Activated CD4-positive, alpha-beta T cell treated with anti-CD3 and anti-CD28 coated beads, Interleukin-10, Interleukin-2, amounts not matched to agents 100 ng/mL and 50 ng/mL, durations not matched to agents 16 hours and 8 hours (primary cell): ENCODE measurements around the gene LMBR1.
"Not testable (repeated sequence)": the region's sequence is repeated elsewhere in the genome, so short reads cannot be mapped to it uniquely, and the experiment has no call there.

Experiments used
- DNase-seq: peaks from one replicate; pipeline ENCODE4 v3.0.0-alpha.2; 2020

LMBR1 gene

DNA sequence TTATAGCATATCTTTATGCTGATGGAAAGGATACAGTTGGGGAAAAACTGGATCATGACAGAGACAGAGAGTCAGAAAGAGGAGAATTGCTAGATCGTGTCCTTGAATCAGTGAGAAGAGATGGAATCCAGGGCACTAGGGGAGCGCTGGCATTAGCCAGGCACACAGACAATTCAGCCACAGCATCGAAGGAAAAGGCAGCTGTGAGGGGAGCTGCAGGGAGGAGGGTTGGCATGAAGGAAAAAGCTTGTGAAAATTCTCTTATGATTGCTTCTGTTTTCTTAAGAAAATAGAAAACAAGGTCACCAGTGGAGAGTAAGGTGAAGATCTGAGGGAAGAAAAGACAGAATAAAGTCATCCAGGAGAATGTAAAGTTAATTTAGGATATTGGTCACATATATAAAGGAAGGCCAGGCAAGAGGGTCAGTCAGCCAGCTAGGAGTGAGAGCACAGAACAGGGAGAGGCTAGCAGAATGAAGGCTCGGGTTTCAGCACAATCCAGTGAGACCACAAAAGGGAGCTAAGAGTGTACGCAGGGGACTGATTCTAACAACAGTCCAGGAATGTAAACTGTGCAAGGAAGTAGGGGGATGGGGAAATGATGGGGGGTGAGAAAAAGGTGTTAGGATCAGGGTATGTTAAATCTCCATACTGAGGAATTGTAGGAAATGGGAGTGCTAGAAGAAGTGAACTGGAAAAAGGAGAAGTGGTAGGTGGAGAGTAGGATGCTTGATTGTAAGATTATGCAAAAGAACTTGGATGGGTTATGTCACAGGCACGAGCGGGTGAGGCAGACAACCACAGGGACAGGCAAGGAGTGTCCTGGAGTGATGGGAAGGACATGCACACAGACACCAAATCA, 140.4 kb downstream of the LMBR1 start:
- DNase-seq, result no peak

DNA sequence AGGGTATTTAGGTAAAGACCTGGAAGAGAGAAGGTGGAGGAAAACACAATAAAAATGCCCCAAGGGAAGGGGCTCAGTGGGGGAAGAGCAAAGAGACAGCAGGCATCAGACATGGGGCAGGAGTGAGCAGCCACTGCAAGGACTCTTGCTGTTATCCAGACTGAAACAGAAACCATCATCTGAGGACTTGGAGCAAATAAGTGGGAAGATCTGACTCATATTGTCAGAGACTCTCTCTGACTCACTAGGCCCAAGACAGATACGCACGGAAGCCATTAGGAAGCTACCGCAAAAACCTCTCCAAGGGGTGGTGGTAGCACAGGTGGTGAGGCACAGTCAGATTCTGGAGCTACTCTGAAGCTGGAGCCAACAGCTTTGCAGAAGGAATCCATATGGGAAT, 141.7 kb downstream of the LMBR1 start:
- peak; percentile 92 for DNase-seq

DNA sequence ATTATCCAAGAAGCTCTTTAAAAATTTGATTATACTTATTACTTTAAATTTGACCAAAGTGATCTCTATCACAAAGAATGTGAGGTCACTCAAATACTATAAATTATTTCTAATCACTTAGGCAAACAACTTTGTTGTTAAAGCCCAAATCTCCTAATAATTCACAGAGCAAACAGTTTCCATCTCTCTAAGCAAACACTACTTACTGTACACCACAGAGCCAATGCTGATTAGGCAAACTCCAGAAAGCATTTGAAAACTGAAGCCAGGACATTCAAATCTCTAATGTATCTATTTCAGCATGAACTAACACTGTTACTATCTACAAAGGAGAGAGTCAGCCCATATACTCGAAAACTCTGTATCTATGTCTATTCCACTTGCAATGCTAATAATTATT, 145.3 kb downstream of the LMBR1 start:
- no peak for DNase-seq

DNA sequence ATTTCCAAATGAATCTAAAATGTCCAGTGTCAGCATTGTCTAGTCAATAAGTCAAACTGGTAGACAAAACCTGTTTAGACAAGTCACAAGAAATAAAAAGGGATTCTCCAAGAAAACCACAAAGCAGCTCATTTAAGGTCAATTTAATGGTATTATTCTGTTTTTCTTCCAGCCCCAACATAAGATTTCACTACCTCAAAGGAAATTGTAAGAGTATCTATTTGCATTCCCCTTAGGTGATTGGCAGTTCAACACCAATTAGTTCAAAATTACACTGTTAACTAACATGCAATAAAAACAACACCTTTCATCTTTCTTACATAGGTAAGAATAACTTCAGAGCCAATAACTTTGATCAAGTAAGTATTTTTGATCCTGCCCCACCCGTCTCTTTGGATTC, 146.1 kb downstream of the LMBR1 start:
- DNase-seq, result no peak

DNA sequence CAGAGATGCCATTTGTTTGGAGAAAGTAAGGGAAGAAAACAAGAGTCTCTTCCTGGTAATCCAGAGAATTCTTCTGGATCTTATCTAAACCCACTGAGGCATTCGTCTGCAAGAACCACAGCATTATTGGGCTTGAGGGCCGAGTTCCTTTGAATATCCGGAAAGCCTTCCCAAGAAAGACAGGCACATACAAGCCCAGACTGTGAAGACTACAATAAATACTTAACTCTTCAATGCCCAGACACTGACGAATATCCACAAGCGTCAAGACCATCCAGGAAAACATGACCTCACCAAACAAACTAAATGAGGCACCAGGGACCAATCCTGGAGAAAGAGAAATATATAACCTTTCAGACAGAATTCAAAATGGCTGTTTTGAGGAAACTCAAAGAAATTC, 153.4 kb downstream of the LMBR1 start:
- DNase-seq, result no peak

DNA sequence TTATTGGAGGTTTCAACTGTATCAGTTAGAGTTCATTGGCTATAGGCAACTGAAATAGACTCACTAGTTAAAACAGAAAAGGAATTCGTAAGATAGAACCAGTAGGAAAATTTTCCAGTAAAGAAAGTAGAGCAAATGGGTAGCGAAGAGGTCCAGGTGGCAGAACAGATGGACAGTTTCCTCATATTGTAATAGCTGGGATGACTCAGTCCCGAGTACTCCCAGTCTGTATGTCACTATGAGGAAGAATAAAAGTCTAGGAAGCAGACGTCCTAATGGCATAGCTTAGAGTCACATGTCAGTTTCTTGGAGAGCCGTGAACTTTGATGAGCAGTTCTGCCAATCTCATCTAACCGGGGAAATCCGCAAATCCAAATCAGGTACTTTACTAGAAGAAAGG, 157.1 kb downstream of the LMBR1 start:
- no peak for DNase-seq

DNA sequence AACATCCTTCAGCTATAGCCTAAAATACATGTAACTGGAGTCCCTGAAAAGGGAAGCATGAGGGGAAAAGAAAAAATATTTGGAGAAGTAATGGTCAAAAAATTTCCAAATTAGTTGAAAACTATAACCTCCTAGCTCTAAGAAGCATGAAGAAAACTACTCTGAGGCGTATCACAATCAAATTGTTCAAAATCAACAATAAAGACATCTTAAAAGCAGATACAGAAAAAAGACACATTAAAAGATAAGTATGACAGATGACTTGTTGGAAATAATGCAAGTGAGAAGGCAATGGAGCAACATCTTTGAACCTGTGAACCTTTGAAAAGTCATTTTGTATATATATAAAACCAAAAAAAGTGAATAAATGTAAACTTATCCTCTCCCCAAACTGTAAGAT, 159.3 kb downstream of the LMBR1 start:
- no peak for DNase-seq

DNA sequence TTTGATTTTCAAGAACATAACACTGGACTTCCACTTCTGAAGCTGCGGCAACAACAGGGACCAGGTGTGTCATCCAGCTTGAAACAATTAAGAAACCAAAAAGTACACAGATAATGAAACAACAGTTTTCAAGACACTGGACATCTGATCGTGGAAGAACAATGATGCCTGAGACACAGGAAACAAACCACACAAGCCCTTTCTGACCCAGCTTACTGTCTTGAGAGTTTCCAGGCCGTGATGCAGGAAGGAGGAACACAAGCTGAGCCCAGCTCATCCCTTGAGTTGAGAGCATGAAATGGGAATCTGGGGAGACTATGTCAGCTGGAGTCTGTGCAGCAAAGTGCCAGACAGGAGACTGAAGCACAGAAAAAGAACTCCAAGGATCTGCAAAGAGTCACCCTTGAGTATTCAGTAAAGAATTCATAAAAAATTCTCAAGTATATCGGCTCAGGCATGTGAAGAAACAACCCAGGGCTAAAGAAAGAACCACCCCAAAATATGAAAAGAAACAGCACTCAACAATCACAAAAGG, 160.8 kb downstream of the LMBR1 start:
- no peak for DNase-seq

DNA sequence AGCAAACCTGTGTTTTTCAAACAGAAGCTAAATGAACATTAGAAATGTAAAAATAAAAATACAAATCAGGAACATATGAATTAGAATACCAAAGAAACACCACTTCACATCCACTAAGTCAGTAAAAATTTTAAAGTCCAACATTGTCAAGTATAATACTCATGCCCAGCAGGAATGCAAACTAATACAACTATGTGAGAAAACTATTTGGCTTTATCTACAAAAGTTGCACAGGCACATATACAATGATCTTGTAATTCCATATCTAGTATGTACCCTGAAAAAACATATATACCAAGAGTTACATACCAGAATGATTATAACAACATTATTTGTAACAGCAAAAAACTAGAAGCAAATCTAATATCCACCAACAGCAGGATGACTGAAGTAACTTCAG, 161.3 kb downstream of the LMBR1 start:
- DNase-seq, result no peak

DNA sequence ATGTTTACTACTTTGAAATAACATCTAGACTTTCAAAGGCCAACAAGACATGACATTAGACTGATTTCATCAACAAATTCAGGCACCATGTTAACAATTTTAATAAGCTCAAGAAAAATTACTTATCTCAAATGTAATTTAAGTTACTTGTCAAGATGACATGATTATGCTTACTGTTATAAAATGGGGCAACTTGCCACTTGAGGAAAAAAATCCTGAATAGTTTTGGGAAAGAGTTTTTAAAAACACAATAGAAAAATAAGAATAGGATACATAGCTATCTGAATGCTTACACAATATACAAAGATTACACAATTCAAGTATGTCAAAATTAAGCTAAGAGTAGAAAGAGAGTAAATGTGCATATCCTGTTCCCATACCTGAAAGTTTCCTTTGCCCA, 167.0 kb downstream of the LMBR1 start:
- no peak for DNase-seq

DNA sequence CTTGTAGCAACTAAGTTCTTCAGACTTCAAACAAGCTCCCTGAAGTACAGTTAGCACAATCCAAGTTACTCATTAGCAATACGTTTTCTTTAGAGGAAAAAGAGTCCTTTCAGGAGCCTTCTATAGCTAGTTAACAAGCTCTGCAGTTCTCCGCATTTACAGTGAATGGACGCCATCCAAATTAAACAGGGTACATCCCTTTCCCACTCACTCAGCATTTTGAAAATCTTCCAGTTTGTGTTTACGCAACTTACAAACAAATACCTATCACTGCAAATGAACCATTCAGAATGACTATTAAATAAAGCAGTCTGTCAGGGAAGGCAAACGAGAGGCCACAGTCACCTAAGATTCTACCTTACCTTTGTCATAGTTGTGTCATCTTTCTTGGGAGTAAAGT, 167.9 kb downstream of the LMBR1 start:
- no peak for DNase-seq

DNA sequence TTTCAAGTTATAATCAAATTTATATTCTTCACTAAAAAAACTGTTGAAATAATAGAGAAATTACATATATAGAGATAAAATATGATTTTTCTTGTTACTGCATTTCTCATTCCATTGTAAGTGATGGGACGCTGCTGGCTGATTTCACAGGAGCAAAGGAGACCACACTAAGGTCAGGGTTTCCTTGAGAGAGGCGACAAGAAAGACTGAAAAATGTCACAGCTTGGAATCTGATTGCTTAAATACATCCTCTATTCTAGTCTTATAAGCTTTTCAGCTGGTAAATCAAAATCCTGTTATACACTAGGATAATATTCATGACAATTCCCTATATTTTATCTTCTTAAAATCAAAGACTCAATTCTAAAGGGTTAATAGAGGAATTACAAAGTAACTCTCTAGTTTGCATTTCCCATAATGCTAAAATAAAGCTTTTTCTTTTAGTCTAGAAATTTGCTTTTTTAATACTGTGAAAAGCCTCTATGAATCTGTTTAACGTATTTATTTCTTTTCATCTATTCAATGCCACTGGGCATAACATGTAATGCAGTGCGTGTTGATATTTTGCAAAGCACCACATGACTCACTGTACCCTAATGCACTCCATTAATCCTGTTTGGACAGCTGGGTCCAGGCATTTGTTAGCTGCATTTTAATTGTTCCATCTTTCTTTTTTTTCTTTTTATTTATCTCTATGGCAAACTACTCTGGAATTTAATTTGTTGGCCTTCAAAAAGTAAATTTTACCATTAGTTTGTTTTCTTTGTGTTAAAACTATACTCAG, 170.7 kb downstream of the LMBR1 start:
- no peak for DNase-seq

DNA sequence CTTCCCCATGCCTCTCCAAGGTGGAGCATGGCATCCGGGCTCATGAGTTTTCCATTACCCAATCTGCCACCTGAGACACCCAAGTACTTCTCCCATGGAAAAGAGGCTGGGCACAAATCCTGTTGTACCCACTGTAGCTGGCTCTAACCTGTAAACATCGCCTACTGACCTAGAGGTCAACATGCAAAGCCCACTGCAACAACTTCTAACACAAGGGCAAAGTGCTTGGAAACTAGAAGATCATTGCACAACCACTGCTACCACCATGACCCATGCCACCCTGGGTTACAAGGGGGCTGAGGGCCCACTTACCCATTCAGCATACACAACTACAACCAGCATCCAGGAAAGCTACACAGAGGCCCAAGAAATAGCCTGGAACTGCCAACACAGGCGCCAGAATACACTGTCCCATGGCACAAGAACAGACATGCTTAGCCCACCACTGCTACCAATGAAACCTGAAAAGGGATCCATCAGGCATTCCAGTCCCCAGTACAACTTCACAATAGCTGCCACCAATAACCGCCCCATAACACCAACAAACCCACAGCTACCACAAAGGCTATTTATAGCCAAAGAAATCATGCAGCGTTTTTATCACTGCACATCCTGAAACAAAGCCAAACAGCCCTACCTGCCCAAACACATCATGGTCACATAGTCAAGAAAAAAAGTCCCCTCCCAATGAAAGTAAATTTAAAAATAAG, 189.1 kb downstream of the LMBR1 start:
- peak; percentile 9 for DNase-seq

DNA sequence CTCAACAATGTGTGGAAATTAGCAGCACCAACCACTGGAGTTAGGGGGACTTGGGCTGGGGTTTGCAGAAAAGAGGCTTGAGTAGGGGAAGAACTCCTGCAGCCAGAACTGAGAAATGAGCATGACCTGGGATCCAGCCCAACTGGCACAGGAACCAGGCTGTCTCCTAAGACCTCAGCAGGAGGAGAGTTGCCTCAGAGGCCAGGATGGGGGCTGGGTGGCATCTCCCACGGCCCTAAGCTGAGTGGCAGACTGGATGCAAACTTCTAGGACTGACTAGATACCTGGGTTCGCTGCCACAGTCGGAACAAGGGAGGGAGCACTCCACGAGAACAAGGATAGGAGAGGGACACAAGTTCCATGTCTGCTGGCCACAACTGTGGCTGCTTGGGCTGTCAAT, 189.8 kb downstream of the LMBR1 start:
- no peak for DNase-seq

DNA sequence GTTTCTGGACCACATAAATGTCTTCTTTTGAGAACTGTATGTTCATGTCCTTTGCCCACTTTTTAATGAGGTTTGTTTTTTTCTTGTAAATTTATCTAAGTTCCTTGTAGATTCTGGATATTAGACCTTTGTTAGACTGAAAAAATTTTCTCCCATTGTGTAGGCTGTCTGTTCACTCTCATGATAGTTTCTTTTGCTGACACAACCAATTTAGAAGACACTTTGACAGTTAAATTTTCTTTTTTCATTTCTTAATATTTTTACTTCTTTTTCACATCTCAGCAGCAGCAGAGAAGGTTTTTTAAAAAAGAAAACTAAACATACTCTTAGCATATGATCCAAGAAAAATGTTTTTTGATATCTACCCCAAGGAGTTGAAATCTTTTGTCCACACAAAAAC, 190.6 kb downstream of the LMBR1 start:
- no peak for DNase-seq

DNA sequence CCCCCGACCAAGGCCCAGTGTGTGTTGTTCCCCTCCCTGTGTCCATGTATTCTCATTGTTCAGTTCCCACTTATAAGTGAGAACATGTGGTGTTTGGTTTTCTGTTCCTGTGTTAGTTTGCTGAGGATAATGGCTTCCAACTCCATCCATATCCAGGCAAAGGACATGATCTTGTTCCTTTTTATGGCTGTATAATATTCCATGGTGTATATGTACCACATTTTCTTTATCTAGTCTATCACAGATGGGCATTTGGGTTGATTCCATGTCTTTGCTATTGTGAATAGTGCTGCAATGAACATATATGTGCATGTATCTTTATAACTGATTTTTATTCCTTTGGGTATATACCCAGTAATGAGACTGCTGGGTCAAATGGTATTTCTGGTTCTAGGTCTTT, 191.2 kb downstream of the LMBR1 start:
- DNase-seq, result not testable (repeated sequence)

DNA sequence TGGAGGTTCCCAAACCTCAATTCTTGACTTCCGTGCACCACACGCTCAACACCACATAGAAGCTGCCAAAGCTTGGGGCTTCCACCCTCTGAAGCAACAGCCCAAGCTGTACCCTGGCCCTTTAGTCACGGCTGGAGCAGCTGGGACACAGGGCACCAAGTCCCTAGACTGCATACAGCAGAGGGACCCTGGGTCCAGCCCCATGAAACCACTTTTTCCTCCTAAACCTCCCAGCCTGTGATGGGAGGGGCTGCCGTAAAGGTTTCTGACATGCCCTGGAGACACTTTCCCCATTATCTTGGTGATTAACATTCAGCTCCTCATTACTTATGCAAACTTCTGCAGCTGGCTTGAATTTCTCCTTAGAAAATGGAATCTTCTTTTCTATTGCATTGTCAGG, 194.5 kb downstream of the LMBR1 start:
- not testable (repeated sequence) for DNase-seq

DNA sequence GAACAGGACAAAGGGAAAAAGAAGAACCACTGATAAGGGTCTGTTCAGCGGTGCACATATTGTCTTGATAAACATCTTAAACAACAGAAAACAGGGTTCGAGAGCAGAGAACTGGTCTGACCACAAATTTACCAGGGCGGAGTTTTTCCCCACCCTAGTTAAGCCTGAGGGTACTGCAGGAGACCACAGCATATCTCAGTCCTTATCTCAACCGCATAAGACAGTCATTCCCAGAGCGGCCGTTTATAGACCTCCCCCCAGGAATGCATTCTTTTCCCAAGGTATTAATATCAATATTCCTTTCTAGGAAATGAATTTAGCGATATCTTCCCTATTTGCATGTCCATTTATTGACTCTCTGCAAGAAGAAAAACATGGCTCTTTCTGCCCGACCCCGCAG, 195.7 kb downstream of the LMBR1 start:
- DNase-seq, result not testable (repeated sequence)

DNA sequence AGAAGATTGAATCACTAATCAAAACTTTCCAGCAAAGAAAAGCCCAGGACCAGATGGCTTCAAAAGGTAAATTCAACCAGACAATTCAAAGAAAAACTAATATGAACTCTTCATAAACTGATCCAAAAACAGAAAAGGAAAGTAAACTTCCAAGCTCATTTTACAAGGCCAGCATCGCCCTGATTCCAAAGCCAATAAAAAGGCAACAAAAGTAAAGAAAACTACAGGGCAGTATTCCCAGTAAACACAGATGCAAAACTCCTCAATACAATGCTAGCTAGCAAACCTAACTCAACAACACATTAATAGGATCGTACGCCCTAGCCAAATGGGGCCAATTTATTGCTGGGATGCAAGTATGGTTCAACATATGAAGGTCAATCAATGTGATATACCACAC, 199.4 kb downstream of the LMBR1 start:
- DNase-seq, result no peak

DNA sequence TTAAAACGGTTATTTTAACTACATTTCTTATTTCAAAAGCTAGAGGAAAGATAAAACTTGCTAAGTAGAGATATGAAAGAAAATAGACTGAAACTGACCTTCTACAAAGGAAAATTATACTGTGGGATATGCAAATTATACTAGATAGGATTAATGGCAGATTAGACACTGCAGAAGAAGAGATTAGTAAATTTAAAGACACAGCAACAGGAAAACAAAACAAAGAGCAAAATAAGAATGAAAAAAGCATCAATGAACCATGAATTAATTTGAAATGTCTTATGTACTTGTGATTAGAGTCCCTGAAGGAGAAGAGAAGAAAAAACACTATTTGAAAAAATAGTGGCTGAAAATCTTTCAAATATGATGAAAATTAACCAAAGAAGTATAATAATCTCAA, 200.1 kb downstream of the LMBR1 start:
- no peak for DNase-seq

DNA sequence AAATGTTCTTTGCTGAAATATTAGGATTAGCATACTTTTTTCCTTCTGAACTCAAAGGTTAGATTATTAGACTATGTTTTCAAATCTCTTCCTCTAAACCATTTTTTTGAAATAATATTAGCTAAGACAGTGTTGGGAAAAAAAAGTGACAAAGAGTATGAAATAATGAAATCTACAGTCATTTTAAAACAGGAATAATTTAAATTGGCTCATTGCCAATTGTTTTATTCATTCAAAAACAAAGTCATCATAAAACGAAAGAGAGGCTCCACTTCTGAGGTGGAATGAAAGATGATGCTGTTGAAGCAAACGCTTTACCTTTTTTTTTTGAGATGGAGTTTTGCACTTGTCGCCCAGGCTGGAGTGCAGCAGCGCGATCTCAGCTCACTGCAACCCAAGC, 201.2 kb downstream of the LMBR1 start:
- DNase-seq, result no peak

DNA sequence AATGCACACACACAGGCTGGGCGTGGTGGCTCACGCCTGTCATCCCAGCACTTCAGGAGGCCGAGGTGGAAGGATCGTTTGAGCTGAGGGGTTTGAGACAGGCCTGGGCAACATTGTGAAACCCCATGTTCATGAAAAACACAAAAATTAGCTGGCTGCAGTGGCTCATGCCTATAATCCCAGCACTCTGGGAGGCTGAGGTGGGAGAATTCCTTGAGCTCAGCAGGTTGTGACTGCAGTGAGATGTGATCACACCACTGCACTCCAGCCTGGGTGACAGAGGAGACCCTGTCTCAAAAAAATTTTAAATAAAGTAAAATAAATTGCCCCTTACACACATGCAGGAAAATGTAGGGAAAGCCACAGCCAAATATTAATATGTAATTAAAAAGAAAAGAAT, 208.3 kb downstream of the LMBR1 start:
- DNase-seq, result no peak

DNA sequence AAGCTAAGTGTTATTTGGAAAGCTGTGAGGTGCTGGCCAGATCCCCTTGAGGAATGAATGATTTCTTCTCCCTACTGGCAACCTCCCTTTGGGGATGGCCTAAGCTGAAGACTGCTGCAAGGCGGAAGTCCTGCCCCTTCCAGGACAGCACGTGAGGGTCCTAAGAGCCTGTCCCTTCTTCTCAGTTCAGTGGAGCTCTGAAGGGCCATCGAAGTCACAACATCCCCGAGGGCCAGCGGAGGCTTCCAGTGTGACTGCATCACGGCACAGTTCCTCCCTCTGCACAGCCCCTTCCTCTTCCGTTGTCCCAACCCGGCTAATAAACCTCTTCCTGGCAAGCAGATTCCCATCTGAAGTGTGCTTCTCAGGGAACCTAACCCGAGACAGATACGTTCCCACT, 208.7 kb downstream of the LMBR1 start:
- DNase-seq, result no peak

DNA sequence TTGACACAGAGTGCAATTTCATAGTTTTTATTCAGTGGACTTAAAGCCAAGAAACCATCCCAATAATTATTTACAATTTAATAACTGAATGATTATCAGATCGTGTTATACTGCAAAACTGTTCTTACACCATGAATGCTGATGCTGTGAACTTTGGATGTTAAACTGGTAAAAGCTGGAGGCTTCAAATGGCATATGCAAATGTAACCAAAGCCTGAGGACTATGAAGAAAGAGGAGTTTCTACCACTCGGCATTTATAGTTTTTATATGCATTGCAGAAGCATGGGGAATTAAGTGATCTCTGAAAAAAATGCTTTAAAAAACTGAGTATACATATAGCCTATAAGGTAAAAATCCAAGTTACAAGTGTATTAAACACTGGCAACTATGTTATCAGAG, 210.1 kb downstream of the LMBR1 start:
- DNase-seq, result no peak
